Daoy (cell line): ENCODE measurements around the gene NLRP6. TPM values are rescaled to one million over a fixed set of nuclear protein-coding genes. Genes with fewer than 3 reads are reported as not detected.

Experiments
- DNase-seq: peaks from one replicate; pipeline ENCODE4 v3.0.0-alpha.2; 2015; ENCODE audit warnings: low read depth
- total RNA-seq: library from RNA; depleted of rRNA; stranded (reverse); fragments of >200 nt; shearing (Covaris generic); gene quantifications from 2 replicates; pipeline ENCODE4 v1.2.3, GENCODE V29; 2014

The NLRP6 gene
- total RNA-seq, 1 experiment from 2014 or later, result not detected

GRCh38 chr11:255816-256215 is 22.4 kb upstream of the NLRP6 start:
- DNase-seq, result no peak

- no peak for DNase-seq
Observed at GRCh38 chr11:256952-257737, 21.1 kb upstream of the NLRP6 start.

GRCh38 chr11:257766-258493 is 20.3 kb upstream of the NLRP6 start:
- DNase-seq, result no peak

- no peak for DNase-seq
Observed at GRCh38 chr11:259413-259812, 18.8 kb upstream of the NLRP6 start.

- DNase-seq, result no peak
Observed at GRCh38 chr11:261624-262023, 16.6 kb upstream of the NLRP6 start.

GRCh38 chr11:266676-267439 is 11.3 kb upstream of the NLRP6 start:
- no peak for DNase-seq

- no peak for DNase-seq
Observed at GRCh38 chr11:267491-267994, 10.7 kb upstream of the NLRP6 start.

- peak; percentile 52 for DNase-seq
Observed at GRCh38 chr11:268716-269145, 9.5 kb upstream of the NLRP6 start.

- DNase-seq, result no peak
Observed at GRCh38 chr11:269146-269890, 8.9 kb upstream of the NLRP6 start.

GRCh38 chr11:270451-271318 is 7.5 kb upstream of the NLRP6 start:
- no peak for DNase-seq

- no peak for DNase-seq
Observed at GRCh38 chr11:271319-271715, 6.9 kb upstream of the NLRP6 start.

GRCh38 chr11:272195-272930 is 5.8 kb upstream of the NLRP6 start:
- DNase-seq, result no peak

- DNase-seq, result no peak
Observed at GRCh38 chr11:272931-273198, 5.3 kb upstream of the NLRP6 start.

- no peak for DNase-seq
Observed at GRCh38 chr11:276219-276618, 2.0 kb upstream of the NLRP6 start.

- no peak for DNase-seq
Observed at GRCh38 chr11:279040-279965, 1.1 kb downstream of the NLRP6 start.

- DNase-seq, result no peak
Observed at GRCh38 chr11:279966-280705, 1.9 kb downstream of the NLRP6 start.

GRCh38 chr11:280706-281485 is 2.7 kb downstream of the NLRP6 start:
- DNase-seq, result no peak
